ACC112 (cell line): ENCODE data around the gene NEK3.
"Not testable (repeated sequence)": the region's sequence is repeated elsewhere in the genome, so short reads cannot be mapped to it uniquely, and the experiment has no call there.

ENCODE experiments used
- H2AFZ ChIP-seq: fragments of 200-600 bp; sonication (generic); one replicate; pipeline ENCODE4 v1.6.0; 2017; ENCODE audit warnings: antibody characterized with exemption, low read length; ENCODE audit not compliant: unreplicated experiment
- H3K27ac ChIP-seq: fragments of 200-600 bp; sonication (generic); 2 replicates; pipeline ENCODE4 v1.5.1; 2014; ENCODE audit warnings: low read depth, mild to moderate bottlenecking, antibody characterized with exemption, low read length, moderate library complexity
- H3K27me3 ChIP-seq: fragments of 200-600 bp; sonication (generic); 2 replicates; pipeline ENCODE4 v1.6.1; 2014; ENCODE audit warnings: mild to moderate bottlenecking, antibody characterized with exemption, low read length, moderate library complexity, mixed read lengths; ENCODE audit not compliant: insufficient read depth
- H3K36me3 ChIP-seq: fragments of 200-600 bp; sonication (generic); 2 replicates; pipeline ENCODE4 v1.6.1; 2016; ENCODE audit warnings: mild to moderate bottlenecking, antibody characterized with exemption, low read length, moderate library complexity, mixed read lengths; ENCODE audit not compliant: insufficient read depth
- H3K4me1 ChIP-seq: fragments of 200-600 bp; sonication (generic); one replicate; pipeline ENCODE4 v1.6.1; 2016; ENCODE audit warnings: low read length, mixed read lengths; ENCODE audit not compliant: insufficient read depth, unreplicated experiment, control insufficient read depth
- H3K4me3 ChIP-seq: fragments of 200-600 bp; sonication (generic); 2 replicates; pipeline ENCODE4 v1.5.1; 2014; ENCODE audit warnings: mild to moderate bottlenecking, low read depth, low read length
- H3K79me2 ChIP-seq: fragments of 200-600 bp; sonication (generic); one replicate; pipeline ENCODE4 v1.6.0; 2016; ENCODE audit warnings: low read length; ENCODE audit not compliant: control insufficient read depth, unreplicated experiment, insufficient read depth

The NEK3 gene

GRCh38 chr13:52159159-52159982 lies at the start of gene NEK3:
NEK3 (minus strand) TSS chr13:52159597; CDS start chr13:52156191, 3,406 bp downstream.
- peak within 1 kb of the TSS; percentile 33; the same call in 1 of the 2 replicates for H3K27ac ChIP-seq
- peaks cover 32% of the 10 kb centered on the region for H3K4me1 ChIP-seq
- peaks cover 11% of the 10 kb centered on the region for H3K79me2 ChIP-seq

GRCh38 chr13:52208384-52208783 lies 49.0 kb upstream of the NEK3 start:
- H3K36me3 ChIP-seq, H3K27me3 ChIP-seq, H3K79me2 ChIP-seq, H3K4me3 ChIP-seq, H3K4me1 ChIP-seq, H2AFZ ChIP-seq, H3K27ac ChIP-seq: not testable (repeated sequence)

More at GRCh38 chr13:52159159-52159982, at the start of gene NEK3:
- Histone ChIP-seq H2AFZ (peak within 1 kb of the TSS; percentile 89), H3K4me3 (peak within 1 kb of the TSS; percentile 86), H3K27me3 (no peaks in the 10 kb centered on the region), H3K36me3 (no peaks in the 10 kb centered on the region)

GRCh38 chr13:52207896-52208295 lies 48.5 kb upstream of the NEK3 start:
- not testable (repeated sequence) for H2AFZ ChIP-seq, H3K4me1 ChIP-seq, H3K27ac ChIP-seq, H3K79me2 ChIP-seq, H3K27me3 ChIP-seq, H3K36me3 ChIP-seq, H3K4me3 ChIP-seq

GRCh38 chr13:52207337-52207736 lies 47.9 kb upstream of the NEK3 start:
- H2AFZ ChIP-seq, H3K79me2 ChIP-seq, H3K4me3 ChIP-seq, H3K27me3 ChIP-seq, H3K27ac ChIP-seq, H3K4me1 ChIP-seq, H3K36me3 ChIP-seq: not testable (repeated sequence)

GRCh38 chr13:52204546-52204945 lies 45.1 kb upstream of the NEK3 start:
- not testable (repeated sequence) for H3K36me3 ChIP-seq

GRCh38 chr13:52203864-52204263 lies 44.5 kb upstream of the NEK3 start:
- H3K79me2 ChIP-seq, H3K4me1 ChIP-seq, H3K36me3 ChIP-seq, H3K27ac ChIP-seq, H3K4me3 ChIP-seq, H3K27me3 ChIP-seq, H2AFZ ChIP-seq: not testable (repeated sequence)

More at GRCh38 chr13:52204546-52204945, 45.1 kb upstream of the NEK3 start:
- not testable (repeated sequence) for H3K79me2 ChIP-seq, H3K27ac ChIP-seq, H3K4me3 ChIP-seq, H3K4me1 ChIP-seq, H3K27me3 ChIP-seq, H2AFZ ChIP-seq

GRCh38 chr13:52202506-52202905 lies 43.1 kb upstream of the NEK3 start:
- H3K4me3 ChIP-seq, H2AFZ ChIP-seq, H3K36me3 ChIP-seq, H3K4me1 ChIP-seq, H3K27ac ChIP-seq, H3K27me3 ChIP-seq, H3K79me2 ChIP-seq: not testable (repeated sequence)

GRCh38 chr13:52201439-52202193 lies 42.2 kb upstream of the NEK3 start:
- not testable (repeated sequence) for H3K79me2 ChIP-seq, H3K27me3 ChIP-seq, H3K36me3 ChIP-seq, H3K4me3 ChIP-seq, H3K4me1 ChIP-seq, H3K27ac ChIP-seq, H2AFZ ChIP-seq

- peak overlapping the region; percentile 99 for H3K4me3 ChIP-seq
- peaks cover 16% of the 10 kb centered on the region for H3K79me2 ChIP-seq
- H3K27me3 ChIP-seq: no peaks in the 10 kb centered on the region
- no peak overlapping the region for H3K27ac ChIP-seq
- H2AFZ ChIP-seq: peak overlapping the region; percentile 99
- H3K4me1 ChIP-seq: peaks cover 3% of the 10 kb centered on the region
- H3K36me3 ChIP-seq: no peaks in the 10 kb centered on the region
These were observed 36.0 kb upstream of the NEK3 start for GRCh38 chr13:52195401-52195837.

GRCh38 chr13:52194184-52194868 lies 34.9 kb upstream of the NEK3 start:
- peaks cover 16% of the 10 kb centered on the region for H3K79me2 ChIP-seq
- H3K27me3 ChIP-seq: no peaks in the 10 kb centered on the region
- no peaks in the 10 kb centered on the region for H3K36me3 ChIP-seq
- peak overlapping the region; percentile 99 for H2AFZ ChIP-seq
- peaks cover 3% of the 10 kb centered on the region for H3K4me1 ChIP-seq
- H3K27ac ChIP-seq: peak overlapping the region; percentile 60; the same call in 1 of the 2 replicates
- peak overlapping the region; percentile 99 for H3K4me3 ChIP-seq
